Caki2 (cell line): ENCODE results near the gene NGEF. TPM values are rescaled to one million over a fixed set of nuclear protein-coding genes. Genes with fewer than 3 reads are reported as not detected.

Experiments used
- DNase-seq: peaks from one replicate; pipeline ENCODE4 v3.0.0-alpha.2; 2015; ENCODE audit warnings: low read depth
- in situ Hi-C: cut with HindIII; loops from 2 replicates; pipeline ENCODE4 v1.10.0; 2016; ENCODE audit warnings: low sequenced_read_pairs, low pct_unique_long_range_greater_than_20kb, mixed read lengths
- total RNA-seq: library from RNA; depleted of rRNA; stranded (reverse); fragments of >200 nt; shearing (Covaris generic); gene quantifications from 2 replicates; pipeline ENCODE4 v1.2.3, GENCODE V29; 2014; ENCODE audit warnings: low replicate concordance

The NGEF gene
- total RNA-seq, 1 experiment from 2014 or later = 72.6 TPM

DNA sequence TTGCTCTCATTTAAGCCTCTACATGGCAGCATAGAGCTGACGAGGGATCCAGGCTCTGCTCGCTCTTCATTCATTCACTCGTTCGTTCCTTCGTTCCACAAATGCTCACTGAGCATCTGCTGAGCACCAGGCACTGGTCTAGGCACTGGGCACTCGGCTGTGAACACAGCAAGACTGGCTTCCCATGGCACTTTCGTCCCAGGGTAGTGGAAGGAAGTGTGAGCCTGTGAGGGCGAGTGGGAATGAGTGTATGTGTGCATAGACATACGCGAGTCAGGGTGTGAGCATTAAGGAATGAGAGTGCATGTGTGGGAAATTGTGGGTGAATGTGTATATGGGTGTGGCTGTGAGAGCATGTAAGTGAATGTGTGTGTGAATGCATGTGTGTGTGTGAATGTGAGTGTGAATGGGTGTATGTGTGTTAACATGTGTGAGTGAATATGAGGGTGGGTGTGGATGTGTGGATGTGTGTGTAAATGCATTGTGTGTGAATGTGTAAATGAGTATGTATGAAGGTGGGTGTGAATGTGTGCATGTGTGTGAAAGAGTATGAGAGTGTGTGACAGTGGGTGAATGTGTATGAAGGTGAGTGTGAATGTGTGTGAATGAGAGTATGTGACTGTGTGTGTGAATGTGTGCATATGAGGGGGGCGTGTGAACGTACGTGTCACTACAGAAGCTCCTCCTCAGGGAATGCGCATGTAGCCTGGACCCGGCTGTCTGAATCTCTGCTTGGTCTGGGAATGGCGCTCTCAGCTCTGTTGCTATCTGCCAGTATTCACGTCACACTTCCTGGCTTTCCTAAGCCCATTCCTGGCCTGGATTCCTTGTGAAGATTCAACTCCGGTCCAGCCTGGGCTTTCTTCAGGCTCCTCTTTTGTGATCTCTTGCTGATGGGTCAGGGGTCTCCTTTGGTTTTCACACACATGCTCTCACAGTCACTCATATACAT, 114.2 kb downstream of the NGEF start:
- in situ Hi-C loops = no loop called here

GRCh38 chr2:232897598-232898408, 115.3 kb downstream of the NGEF start:
- no peak for DNase-seq
- in situ Hi-C loops = no loop called here

More for the DNA sequence above, 114.2 kb downstream of the NGEF start:
- DNase-seq = no peak

DNA sequence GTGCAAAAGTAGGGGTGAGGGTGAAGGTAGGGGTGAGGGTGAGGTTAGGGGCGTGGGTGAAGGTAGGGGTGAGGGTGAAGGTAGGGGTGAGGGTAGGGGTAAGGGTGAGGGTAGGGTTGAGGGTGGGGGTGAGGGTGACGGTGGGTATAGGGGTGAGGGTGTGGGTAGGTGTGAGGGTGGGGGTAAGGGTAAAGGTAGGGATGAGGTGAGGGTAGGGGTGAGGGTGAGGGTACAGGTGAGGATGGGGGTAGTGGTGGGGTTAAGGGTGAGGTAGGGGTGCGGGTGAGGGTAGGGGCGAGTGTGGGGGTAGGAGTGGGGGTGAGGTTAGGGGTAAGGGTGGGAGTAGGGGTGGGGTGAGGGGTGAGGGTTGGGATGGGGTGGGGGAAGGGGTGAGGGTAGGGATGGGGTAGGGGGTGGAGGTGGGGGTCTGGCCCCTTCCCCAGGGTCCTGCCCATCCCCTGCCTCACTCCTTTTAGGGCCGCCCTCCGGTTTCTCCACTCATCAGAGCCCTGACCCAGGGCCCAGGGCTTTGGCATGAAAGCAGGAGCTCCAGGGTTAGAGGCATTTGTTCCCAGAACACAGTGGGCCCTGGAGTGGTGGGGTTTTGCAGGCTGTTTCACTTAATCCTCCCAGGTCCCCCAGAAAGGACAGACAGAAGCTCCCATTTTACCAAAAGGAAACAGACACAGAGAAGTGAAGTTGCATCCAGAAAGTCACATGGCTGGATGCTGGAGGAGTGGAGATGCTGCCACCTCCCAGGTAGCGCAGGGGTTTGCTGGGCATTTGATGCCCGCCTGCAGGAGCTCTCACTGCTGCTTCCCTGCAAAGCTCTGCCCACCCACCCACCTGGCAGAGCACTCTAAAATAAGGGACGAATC, 116.1 kb downstream of the NGEF start:
- in situ Hi-C loops = no loop called here
- DNase-seq = no peak

GRCh38 chr2:232896111-232896510, 116.9 kb downstream of the NGEF start:
- DNase-seq = no peak
- in situ Hi-C loops = no loop called here

- in situ Hi-C loops = no loop called here
- no peak for DNase-seq
These were observed 118.3 kb downstream of the NGEF start for GRCh38 chr2:232894746-232895145.

- DNase-seq = no peak
- in situ Hi-C loops = no loop called here
These were observed 118.8 kb downstream of the NGEF start for GRCh38 chr2:232894251-232894650.

DNA sequence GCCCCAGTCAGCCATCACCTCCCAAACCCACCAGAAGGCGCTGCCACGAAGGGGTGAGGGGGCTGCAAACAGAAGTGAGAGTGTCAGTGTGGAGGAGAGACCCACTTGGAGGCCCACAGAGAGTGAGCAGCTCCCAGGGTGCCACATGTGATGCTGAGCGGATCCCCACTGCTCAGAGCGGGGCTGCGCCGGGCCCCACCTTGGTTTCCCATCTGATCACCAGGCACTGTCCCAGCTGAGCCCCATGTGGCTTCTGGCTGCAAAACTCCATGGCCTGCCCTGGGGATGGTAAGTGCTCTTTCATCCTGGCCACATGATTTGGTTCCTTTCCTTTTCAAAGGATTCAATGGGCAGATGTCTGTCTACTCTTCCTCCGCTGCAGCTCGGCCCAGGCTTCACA, 119.2 kb downstream of the NGEF start:
- in situ Hi-C loops = no loop called here

GRCh38 chr2:232892843-232893242, 120.2 kb downstream of the NGEF start:
- in situ Hi-C loops = no loop called here
- DNase-seq = no peak

More for the DNA sequence above, 119.2 kb downstream of the NGEF start:
- DNase-seq = no peak

DNA sequence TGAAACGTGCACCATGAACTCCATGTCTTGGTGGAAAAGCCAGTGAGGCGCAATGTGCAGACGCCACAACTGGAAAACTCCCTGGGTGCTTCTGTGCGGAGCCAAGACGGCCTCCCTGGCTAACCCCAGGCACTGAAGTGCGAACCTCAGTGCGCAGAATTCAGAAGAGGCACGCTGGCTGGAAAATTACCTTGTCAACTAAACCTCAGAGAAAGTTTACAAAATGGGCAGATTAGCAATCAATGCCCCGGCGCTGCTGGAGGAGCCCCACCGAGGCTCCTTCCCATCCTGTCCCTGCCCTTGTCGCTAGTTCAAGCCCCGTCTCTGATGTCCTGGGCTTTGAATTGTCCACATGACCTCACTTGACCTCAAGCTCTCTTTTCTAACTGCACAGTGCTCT, 120.8 kb downstream of the NGEF start:
- DNase-seq = no peak
- in situ Hi-C loops = no loop called here

GRCh38 chr2:232891621-232892071, 121.4 kb downstream of the NGEF start:
- no peak for DNase-seq
- in situ Hi-C loops = no loop called here

DNA sequence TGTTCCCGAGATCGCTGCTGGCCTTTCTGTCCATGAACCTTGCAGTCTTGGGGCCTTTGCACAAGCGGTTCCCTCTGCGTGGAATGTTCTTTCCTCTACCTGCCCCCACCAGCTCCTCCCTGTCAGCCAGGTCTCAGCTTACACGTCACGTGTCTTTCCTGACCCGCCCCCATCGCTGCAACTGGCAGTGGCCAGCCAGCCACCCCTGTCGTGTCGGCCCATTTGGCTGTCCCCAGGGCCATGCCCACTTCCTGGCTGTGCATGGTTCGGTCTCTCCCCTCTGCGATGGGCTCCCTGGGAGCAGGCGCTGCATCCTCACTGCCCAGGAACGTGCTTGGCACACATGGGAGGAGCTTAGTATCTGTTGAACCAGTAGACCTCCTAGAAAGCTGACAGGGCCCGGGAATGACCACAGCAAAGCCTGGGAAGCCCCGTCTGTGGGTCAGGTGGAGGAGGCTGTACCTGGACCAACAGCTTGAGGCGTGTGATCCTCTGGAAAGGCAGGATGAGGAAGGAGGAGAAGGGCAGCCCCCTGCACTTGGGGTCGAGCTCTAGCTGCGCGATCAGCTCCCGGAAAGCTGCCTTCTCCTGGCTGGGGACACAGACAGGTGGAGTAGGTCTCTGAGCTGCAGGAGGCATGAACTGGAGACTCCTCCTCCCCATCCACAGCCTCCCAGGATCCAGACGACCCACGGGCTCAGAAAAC, 122.0 kb downstream of the NGEF start:
- in situ Hi-C loops = no loop called here
- peak; percentile 97 for DNase-seq

DNA sequence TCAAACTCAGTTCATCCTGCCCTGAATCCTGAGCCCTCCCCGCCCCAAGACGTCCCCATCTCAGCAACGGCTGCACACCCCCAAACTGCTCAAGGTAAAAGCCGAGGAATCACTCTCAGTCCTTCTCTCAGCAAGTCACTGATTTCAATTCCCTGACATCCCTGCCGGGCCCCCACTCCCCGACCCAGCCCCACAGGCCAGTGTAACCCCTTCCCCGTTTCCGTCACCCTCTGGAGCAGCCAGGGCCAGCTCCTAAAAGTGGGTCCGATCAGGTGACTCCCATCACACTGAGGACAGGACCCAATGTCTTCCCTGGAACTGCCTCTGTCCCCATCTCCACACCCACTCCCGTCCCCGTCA, 122.5 kb downstream of the NGEF start:
- in situ Hi-C loops = no loop called here
- no peak for DNase-seq

DNA sequence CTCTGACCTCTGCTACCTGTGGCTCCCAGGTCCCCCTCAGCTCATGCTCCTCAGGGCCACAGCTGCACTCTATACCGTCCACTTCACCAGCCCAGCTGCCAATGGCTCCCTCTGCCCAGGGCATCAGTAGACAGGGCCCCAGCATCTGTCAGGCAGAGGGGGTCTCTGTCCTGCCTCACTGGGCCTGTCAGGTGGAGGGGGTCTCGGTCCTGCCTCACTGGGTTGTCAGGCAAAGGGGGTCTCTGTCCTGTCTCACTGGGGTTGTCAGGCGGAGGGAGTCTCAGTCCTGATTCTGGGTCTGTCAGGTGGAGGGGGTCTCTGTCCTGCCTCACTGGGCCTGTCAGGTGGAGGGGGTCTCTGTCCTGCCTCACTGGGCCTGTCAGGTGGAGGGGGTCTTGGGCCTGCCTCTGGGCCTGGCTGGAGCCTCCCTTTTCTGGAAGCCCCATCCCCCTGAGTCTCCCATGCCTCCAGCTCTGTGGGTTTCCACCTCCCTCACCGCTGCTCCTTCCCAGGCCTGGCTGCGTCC, 123.1 kb downstream of the NGEF start:
- DNase-seq = no peak
- in situ Hi-C loops = no loop called here

DNA sequence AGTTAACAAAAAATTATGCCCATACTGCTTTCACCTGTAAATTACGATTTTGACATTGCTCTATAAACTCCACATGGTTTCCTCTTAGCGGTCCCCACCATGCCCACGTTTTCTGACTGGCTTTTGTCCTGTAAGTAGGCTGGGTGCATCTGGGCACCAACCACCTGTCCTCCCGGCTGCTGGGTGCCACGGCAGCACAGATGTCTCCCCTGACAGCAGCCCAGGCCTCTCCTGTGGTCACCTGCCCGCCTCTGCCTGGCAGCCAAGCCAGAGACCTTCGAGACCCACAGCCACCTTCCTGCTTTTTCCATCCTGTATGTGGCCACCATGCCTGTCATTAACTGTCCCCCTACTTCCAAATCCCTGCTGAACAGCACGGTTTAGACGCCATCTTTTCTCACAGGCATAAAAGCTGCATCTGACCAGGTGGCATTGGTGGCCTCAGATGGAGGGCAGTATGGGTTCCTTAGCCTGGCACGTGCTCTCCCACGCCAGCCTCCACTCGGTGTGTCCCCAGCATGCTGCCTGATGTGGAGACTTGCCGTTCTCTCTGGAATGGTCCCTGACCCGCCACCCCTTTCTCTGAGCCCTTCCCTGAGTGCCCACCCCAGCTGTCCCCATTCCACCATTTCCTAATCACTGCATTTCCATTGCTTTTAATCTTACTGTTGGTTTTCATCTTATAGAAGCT, 124.1 kb downstream of the NGEF start:
- no peak for DNase-seq
- in situ Hi-C loops = no loop called here

- DNase-seq = no peak
- in situ Hi-C loops = no loop called here
These were observed 124.8 kb downstream of the NGEF start for GRCh38 chr2:232888099-232888836.

- in situ Hi-C loops = no loop called here
- no peak for DNase-seq
These were observed 125.7 kb downstream of the NGEF start for GRCh38 chr2:232887171-232887850.
